HepG2 (cell line): ENCODE data around the gene CES3. TPM values are rescaled to one million over a fixed set of nuclear protein-coding genes. Genes with fewer than 3 reads are reported as not detected.

Experiments
- FOXA3 ChIP-seq: IDR thresholded peaks from 2 replicates; pipeline ENCODE4 v1.6.1; 2016; ENCODE audit warnings: missing genetic modification reagents, missing compliant biosample characterization
- KDM3A ChIP-seq: IDR thresholded peaks from 2 replicates; pipeline ENCODE4 v1.6.1; 2018; ENCODE audit warnings: low read depth, missing compliant biosample characterization
- KDM5B ChIP-seq: sonication (generic); formaldehyde crosslinking; IDR thresholded peaks from 2 replicates; pipeline ENCODE4 v1.4.0; 2020; ENCODE audit warnings: missing genetic modification reagents, mild to moderate bottlenecking, borderline replicate concordance
- MED13 ChIP-seq: sonication (generic); formaldehyde crosslinking; IDR thresholded peaks from 2 replicates; pipeline ENCODE4 v1.5.0; 2020; ENCODE audit warnings: missing genetic modification reagents
- NFAT5 ChIP-seq: sonication (generic); formaldehyde crosslinking; IDR thresholded peaks from 2 replicates; pipeline ENCODE4 v1.4.0; 2020; ENCODE audit warnings: missing genetic modification reagents
- POGK ChIP-seq: sonication (generic); formaldehyde crosslinking; conservative IDR thresholded peaks from 2 replicates; pipeline ENCODE4 v1.8.0; 2022; ENCODE audit warnings: mild to moderate bottlenecking, moderate library complexity, missing genetic modification reagents
- SAFB2 ChIP-seq: sonication (generic); formaldehyde crosslinking; IDR thresholded peaks from 2 replicates; pipeline ENCODE4 v1.5.1; 2020; ENCODE audit warnings: missing genetic modification reagents, low read depth, mild to moderate bottlenecking, borderline replicate concordance
- SNAI1 ChIP-seq: sonication (generic); formaldehyde crosslinking; IDR thresholded peaks from 2 replicates; pipeline ENCODE4 v1.5.0; 2020; ENCODE audit warnings: mild to moderate bottlenecking, missing genetic modification reagents, borderline replicate concordance
- ZC3H13 ChIP-seq: sonication (generic); formaldehyde crosslinking; IDR thresholded peaks from 2 replicates; pipeline ENCODE4 v1.8.1; 2023; ENCODE audit warnings: mild to moderate bottlenecking, missing genetic modification reagents, moderate library complexity
- ZHX2 ChIP-seq, 2 experiments: sonication (generic) in 1 of 2; formaldehyde crosslinking in 1 of 2; IDR thresholded peaks; 2 replicates each; pipeline versions ENCODE4 v1.6.1 to v1.9.0; 2014 to 2022; ENCODE audit warnings: antibody characterized with exemption in 1 of 2, borderline replicate concordance in 1 of 2, inconsistent platforms in 1 of 2, low read depth in 1 of 2, missing genetic modification reagents in 1 of 2
- ZNF232 ChIP-seq: sonication (generic); formaldehyde crosslinking; IDR thresholded peaks from 2 replicates; pipeline ENCODE4 v1.4.0; 2020; ENCODE audit warnings: missing genetic modification reagents, borderline replicate concordance
- ZNF749 ChIP-seq: sonication (generic); formaldehyde crosslinking; IDR thresholded peaks from 2 replicates; pipeline ENCODE4 v1.8.0; 2022; ENCODE audit warnings: mild to moderate bottlenecking, missing genetic modification reagents, moderate library complexity, borderline replicate concordance
- ZSCAN29 ChIP-seq: sonication (generic); formaldehyde crosslinking; conservative IDR thresholded peaks from 2 replicates; pipeline ENCODE4 v1.4.0; 2020; ENCODE audit warnings: mild to moderate bottlenecking, missing genetic modification reagents
- polyA plus RNA-seq, 8 experiments: library from polyadenylated mRNA; depleted of rRNA in 3 of 8; stranded (reverse) in 7 of 8; unstranded in 1 of 8; fragments of >200 nt; fragmentation: Illumina TruSeq in 4 of 8; extraction: Trizol in 4 of 8; gene quantifications; 2 replicates each; pipeline versions ENCODE4 v1.2.1 to v1.2.3, GENCODE V29; 2011 to 2016; ENCODE audit warnings: low read depth in 4 of 8, missing spikeins in 1 of 8, mixed read lengths in 1 of 8; ENCODE audit not compliant: insufficient read depth in 1 of 8
- total RNA-seq, 5 experiments: library from RNA; depleted of rRNA; stranded (reverse); fragments of >200 nt; fragmentation: Illumina TruSeq; extraction: Trizol; gene quantifications; 2 replicates each; pipeline ENCODE4 v1.2.3, GENCODE V29; 2016; ENCODE audit warnings: low read depth in 1 of 5

CES3 gene
- total and polyA plus RNA-seq, 2 of the 13 experiments (the other 11 are each of a cell fraction or from before 2014, with no cell fraction given) = 6.6 to 17.4 TPM

GRCh38 chr16:67013823-67014633 is 53.0 kb downstream of the CES3 start (continued):
- TF ChIP-seq POGK = peak; percentile 56; the same call in 1 of the 2 replicates
- TF ChIP-seq ZSCAN29 = peak; percentile 56
- peak; percentile 67 for TF ChIP-seq KDM5B (CRISPR knock-in tag)
- TF ChIP-seq MED13 (CRISPR knock-in tag) = peak; percentile 43; the same call in 1 of the 2 replicates
- no peak for TF ChIP-seq ZNF749 (CRISPR knock-in tag)
- TF ChIP-seq SAFB2 = 0 out of 2 replicates have a peak, but pooled peaks have one; percentile 4
- 0 out of 2 replicates have a peak, but pooled peaks have one; percentile 19 for TF ChIP-seq FOXA3 (CRISPR knock-in tag)
- 0 out of 2 replicates have a peak, but pooled peaks have one; percentile 12 for TF ChIP-seq KDM3A (CRISPR knock-in tag)
- TF ChIP-seq ZNF232 (CRISPR knock-in tag) = 0 out of 2 replicates have a peak, but pooled peaks have one; percentile 7
- 0 out of 2 replicates have a peak, but pooled peaks have one; percentile 38 for TF ChIP-seq SNAI1 (CRISPR knock-in tag)
- 0 out of 2 replicates have a peak, but pooled peaks have one; percentile 11 for TF ChIP-seq NFAT5 (CRISPR knock-in tag)
- 0 out of 2 replicates have a peak, but pooled peaks have one; percentile 44 for TF ChIP-seq ZC3H13 (CRISPR knock-in tag)
- TF ChIP-seq ZHX2 (IDR thresholded peaks at IDR 0.05; ENCODE audit: low read depth) = no peak
- 0 out of 2 replicates have a peak, but pooled peaks have one; percentile 56 for TF ChIP-seq ZHX2 (CRISPR knock-in tag; IDR thresholded peaks at IDR 0.05; ENCODE audit: borderline replicate concordance)
